Sigmoid colon (tissue), 7 donors: Measurements from ENCODE around the gene MGST3. TPM values are rescaled to one million over a fixed set of nuclear protein-coding genes. Genes with fewer than 3 reads are reported as not detected.

Experiments
- DNase-seq: peaks from one replicate; pipeline ENCODE4 v3.0.0-alpha.2; 2019
- H3K27ac ChIP-seq, 4 donors: fragments of 200-600 bp; sonication (generic); one replicate each; pipeline ENCODE4 v1.5.1; 2016 to 2019; ENCODE audit warnings: mild to moderate bottlenecking in 1 of 4
- H3K27me3 ChIP-seq, 3 donors: fragments of 200-600 bp; sonication (generic); one replicate each; pipeline ENCODE4 v1.5.1; 2019; ENCODE audit warnings: mild to moderate bottlenecking in 1 of 3
- H3K36me3 ChIP-seq, 4 donors: fragments of 200-600 bp; sonication (generic); one replicate each; pipeline ENCODE4 v1.5.1; 2016 to 2019
- H3K4me1 ChIP-seq, 4 donors: fragments of 200-600 bp; sonication (generic); one replicate each; pipeline ENCODE4 v1.5.1; 2017 to 2019
- H3K4me3 ChIP-seq, 4 donors: fragments of 200-600 bp; sonication (generic); one replicate each; pipeline ENCODE4 v1.5.1; 2017 to 2019; ENCODE audit warnings: mild to moderate bottlenecking in 2 of 4, moderate library complexity in 1 of 4
- H3K9me3 ChIP-seq, 4 donors: fragments of 200-600 bp in 3 of 4; sonication (generic) in 3 of 4; one replicate each; pipeline versions ENCODE4 v1.5.1 to v1.6.1; 2013 to 2019
- EP300 ChIP-seq, 4 donors: sonication (generic); formaldehyde crosslinking; IDR thresholded peaks; one replicate each; pipeline ENCODE4 v1.6.1; 2017; ENCODE audit warnings: antibody characterized with exemption in 4 of 4
- POLR2A ChIP-seq, 2 donors: fragments of 450-650 bp; IDR thresholded peaks; one replicate each; pipeline ENCODE4 v1.6.1; 2016; ENCODE audit warnings: antibody characterized with exemption in 2 of 2, mild to moderate bottlenecking in 2 of 2, moderate library complexity in 2 of 2
- POLR2AphosphoS5 ChIP-seq, 4 donors: sonication (generic); formaldehyde crosslinking; IDR thresholded peaks; one replicate each; pipeline ENCODE4 v1.6.1; 2017; ENCODE audit warnings: antibody characterized with exemption in 4 of 4
- WGBS, 2 donors: extraction: QIAGEN DNeasy Blood & Tissue Kit; methylation state at CpG; one replicate each; pipeline ENCODE4 v1.1.7; 2013; 5-methylcytosine and 5-hydroxymethylcytosine counted together
- intact Hi-C: fragments of 100-400 bp; cut with DNase I; formaldehyde crosslinking; loops from one replicate; pipeline ENCODE4 v1.15.1; 2023
- polyA plus RNA-seq, 3 donors: library from polyadenylated mRNA; stranded (reverse); fragments of 200-250 nt; gene quantifications; one replicate each; pipeline ENCODE4 v1.2.3, GENCODE V29; 2013
- total RNA-seq, 4 donors: library from RNA; depleted of rRNA; stranded (reverse); fragments of >200 nt; gene quantifications; one replicate each; pipeline ENCODE4 v1.1.0, GENCODE V29; 2016
- TF ChIP-seq, protein P1 (sequence below), 4 experiments: fragments of 450-650 bp in 3 of 4; fragments of 200-600 bp in 1 of 4; IDR thresholded peaks; one replicate each; pipeline ENCODE4 v1.5.1; 2016 to 2019; ENCODE audit warnings: antibody characterized with exemption in 4 of 4, mild to moderate bottlenecking in 3 of 4, moderate library complexity in 2 of 4
- donor health status: healthy with polysubstance abuse.
- donor health status: Bipolar disorder and iron deficiency.
- donor health status: healthy.

The MGST3 gene
- total and polyA plus RNA-seq, 7 donors: 131 to 359 (median 191) TPM

DNA sequence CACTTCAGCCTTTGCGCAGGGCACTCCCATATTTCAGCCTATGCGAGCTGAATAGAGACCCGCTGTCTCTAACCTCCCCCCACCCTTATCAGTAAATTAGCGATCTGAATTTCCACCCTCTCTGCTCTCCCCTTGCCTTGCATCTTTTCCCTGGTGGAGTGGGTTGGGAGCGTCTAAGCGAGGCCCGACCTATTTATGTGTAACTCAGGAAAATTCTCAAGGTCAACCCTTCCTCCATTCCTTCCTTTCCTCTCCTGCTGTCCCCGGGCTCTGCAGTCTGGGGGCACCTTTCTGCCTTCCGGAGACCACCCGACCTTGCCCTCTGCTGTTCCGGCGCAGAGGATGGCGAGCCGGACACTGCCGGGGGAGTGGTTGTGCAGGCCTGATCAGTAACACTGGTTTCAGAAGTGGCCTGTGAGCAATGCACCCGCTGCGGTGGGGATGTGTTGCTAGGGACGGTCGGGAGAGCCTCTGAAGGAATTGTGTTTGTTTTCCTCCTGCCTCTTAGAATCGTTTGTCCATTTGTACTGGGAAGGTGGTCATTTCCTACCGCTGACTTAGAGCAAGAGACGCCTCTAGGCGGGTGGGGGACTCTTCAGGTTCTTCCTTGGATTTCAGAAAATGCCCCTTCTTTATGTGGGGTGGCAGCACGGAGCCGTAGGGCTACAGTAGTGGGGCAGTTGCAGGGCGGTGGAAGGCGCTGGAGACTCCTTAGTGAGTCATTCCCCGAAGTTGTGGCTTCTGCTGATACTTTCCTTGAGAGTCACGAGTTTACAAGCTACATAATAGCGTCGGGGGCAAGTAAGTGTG, 513 bp downstream of the MGST3 start:
- Histone ChIP-seq H3K36me3 (peaks cover 0 to 6% (median 0%) of the 10 kb centered on the region in 4 donors), H3K4me1 (peaks cover 0 to 48% (median 44%) of the 10 kb centered on the region in 4 donors), H3K27me3 (no peaks in the 10 kb centered on the region), H3K4me3 (peak overlapping the region; percentile 55 to 88 (median 74)), H3K27ac (peak overlapping the region; percentile 81 to 93 (median 90)), H3K9me3 (no peaks in the 10 kb centered on the region)
- 0 to 1% methylated on average over 31 of the region's 31 CpGs for WGBS, 2 donors
- intact Hi-C loops: loop anchor here (1.0 to 2.0 kb wide), 4 partner anchors 33 to 197 kb away; partner anchors contain the start of genes ALDH9A1 and TMCO1
- TF ChIP-seq POLR2A (IDR thresholded peaks at IDR 0.05) (peak in 1 of 2 donors; percentile 16), POLR2AphosphoS5 (IDR thresholded peaks at IDR 0.05) (peak in 3 of 4 donors; percentile 53 to 70 (median 56)), EP300 (IDR thresholded peaks at IDR 0.05) (no peak)
- TF ChIP-seq, protein P1, sequence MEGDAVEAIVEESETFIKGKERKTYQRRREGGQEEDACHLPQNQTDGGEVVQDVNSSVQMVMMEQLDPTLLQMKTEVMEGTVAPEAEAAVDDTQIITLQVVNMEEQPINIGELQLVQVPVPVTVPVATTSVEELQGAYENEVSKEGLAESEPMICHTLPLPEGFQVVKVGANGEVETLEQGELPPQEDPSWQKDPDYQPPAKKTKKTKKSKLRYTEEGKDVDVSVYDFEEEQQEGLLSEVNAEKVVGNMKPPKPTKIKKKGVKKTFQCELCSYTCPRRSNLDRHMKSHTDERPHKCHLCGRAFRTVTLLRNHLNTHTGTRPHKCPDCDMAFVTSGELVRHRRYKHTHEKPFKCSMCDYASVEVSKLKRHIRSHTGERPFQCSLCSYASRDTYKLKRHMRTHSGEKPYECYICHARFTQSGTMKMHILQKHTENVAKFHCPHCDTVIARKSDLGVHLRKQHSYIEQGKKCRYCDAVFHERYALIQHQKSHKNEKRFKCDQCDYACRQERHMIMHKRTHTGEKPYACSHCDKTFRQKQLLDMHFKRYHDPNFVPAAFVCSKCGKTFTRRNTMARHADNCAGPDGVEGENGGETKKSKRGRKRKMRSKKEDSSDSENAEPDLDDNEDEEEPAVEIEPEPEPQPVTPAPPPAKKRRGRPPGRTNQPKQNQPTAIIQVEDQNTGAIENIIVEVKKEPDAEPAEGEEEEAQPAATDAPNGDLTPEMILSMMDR (IDR thresholded peaks at IDR 0.05): no peak
- peak; percentile 82 for DNase-seq

DNA sequence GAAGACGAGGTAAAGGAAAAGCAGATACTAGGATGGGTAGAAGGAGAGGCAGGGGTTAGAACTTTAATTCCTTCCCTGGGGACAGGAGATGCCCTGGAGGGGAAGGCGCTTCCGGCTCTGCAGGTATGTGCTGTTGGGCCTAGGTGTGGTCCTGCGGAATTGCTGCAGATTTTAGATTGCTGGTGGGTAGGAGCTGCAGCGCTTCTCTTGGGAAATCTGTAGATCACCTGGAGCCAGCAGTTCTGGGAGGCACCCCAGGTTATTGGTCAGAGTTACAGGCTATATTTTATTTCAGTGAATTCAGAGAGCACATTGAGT, 1.1 kb downstream of the MGST3 start:
- Histone ChIP-seq H3K27ac (peak overlapping the region; percentile 81 to 93 (median 90)), H3K4me3 (peak overlapping the region; percentile 55 to 88 (median 74)), H3K4me1 (peaks cover 0 to 51% (median 47%) of the 10 kb centered on the region in 4 donors), H3K9me3 (no peaks in the 10 kb centered on the region), H3K36me3 (peaks cover 0 to 6% (median 0%) of the 10 kb centered on the region in 4 donors), H3K27me3 (no peaks in the 10 kb centered on the region)
- intact Hi-C loops: no loop called here
- DNase-seq: no peak
- 9 to 35% methylated on average over 5 of the region's 5 CpGs for WGBS, 2 donors
- TF ChIP-seq, protein P1 (IDR thresholded peaks at IDR 0.05): no peak
- TF ChIP-seq EP300 (IDR thresholded peaks at IDR 0.05) (no peak), POLR2A (IDR thresholded peaks at IDR 0.05) (no peak), POLR2AphosphoS5 (IDR thresholded peaks at IDR 0.05) (no peak)

DNA sequence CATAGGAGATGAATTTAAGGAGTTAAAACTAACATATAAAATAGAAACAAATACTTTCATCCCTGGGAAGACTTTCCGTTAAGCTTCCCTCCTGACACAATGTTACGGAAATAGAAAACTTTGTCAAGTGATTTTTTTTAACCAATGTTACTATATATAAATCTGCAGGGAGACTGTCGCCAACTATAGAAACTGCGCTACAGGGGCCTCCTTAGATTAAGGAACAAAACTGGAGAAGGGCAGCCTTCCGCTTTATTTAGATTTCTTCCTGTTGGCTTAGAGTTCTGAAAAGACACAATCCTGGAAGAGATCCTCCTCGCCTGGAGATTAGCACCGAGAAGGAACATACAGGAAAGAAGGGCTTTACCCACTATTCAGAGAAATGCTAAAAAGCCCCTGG, 1.5 kb downstream of the MGST3 start:
- no peak for DNase-seq
- no peak for TF ChIP-seq EP300 (IDR thresholded peaks at IDR 0.05)
- peak in 1 of 4 donors; percentile 27 for TF ChIP-seq POLR2AphosphoS5 (IDR thresholded peaks at IDR 0.05)
- Histone ChIP-seq H3K4me3 (peak overlapping the region; percentile 55 to 88 (median 74)), H3K9me3 (no peaks in the 10 kb centered on the region), H3K27me3 (no peaks in the 10 kb centered on the region), H3K36me3 (peaks cover 0 to 6% (median 0%) of the 10 kb centered on the region in 4 donors), H3K4me1 (peaks cover 0 to 54% (median 50%) of the 10 kb centered on the region in 4 donors), H3K27ac (peak overlapping the region; percentile 81 to 93 (median 90))
- intact Hi-C loops: no loop called here
- WGBS, 2 donors: 35 to 41% methylated on average over 7 of the region's 7 CpGs

DNA sequence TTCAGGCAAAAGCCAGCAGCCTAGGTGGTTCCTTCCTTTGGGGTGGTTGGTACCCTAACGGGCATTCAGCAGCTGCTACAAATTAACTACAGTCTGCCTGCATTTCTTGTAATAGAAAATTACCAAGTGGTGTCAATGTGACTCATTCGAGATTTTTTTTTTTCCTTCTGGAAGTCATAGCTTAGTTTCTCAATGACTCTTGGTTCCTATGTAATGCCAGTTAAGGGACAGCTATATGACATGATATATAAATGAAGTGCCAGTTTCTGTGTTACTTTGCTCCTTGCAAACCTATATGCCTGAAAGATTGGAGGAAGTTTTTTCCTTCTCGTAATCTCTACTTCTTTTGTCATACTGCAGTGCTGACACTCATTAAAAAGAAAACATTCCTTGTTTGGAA, 2.6 kb downstream of the MGST3 start:
- Histone ChIP-seq H3K9me3 (no peaks in the 10 kb centered on the region), H3K27ac (peak overlapping the region in 1 of 4 donors; percentile 92), H3K4me3 (no peak overlapping the region), H3K27me3 (no peaks in the 10 kb centered on the region), H3K4me1 (peaks cover 0 to 57% (median 55%) of the 10 kb centered on the region in 4 donors), H3K36me3 (peaks cover 0 to 6% (median 0%) of the 10 kb centered on the region in 4 donors)
- DNase-seq: no peak
- intact Hi-C loops: no loop called here
- TF ChIP-seq, protein P1 (IDR thresholded peaks at IDR 0.05): no peak
- TF ChIP-seq EP300 (IDR thresholded peaks at IDR 0.05) (no peak), POLR2AphosphoS5 (IDR thresholded peaks at IDR 0.05) (no peak), POLR2A (IDR thresholded peaks at IDR 0.05) (no peak)
- WGBS, 2 donors: 25 to 64% methylated on average over 3 of the region's 3 CpGs

DNA sequence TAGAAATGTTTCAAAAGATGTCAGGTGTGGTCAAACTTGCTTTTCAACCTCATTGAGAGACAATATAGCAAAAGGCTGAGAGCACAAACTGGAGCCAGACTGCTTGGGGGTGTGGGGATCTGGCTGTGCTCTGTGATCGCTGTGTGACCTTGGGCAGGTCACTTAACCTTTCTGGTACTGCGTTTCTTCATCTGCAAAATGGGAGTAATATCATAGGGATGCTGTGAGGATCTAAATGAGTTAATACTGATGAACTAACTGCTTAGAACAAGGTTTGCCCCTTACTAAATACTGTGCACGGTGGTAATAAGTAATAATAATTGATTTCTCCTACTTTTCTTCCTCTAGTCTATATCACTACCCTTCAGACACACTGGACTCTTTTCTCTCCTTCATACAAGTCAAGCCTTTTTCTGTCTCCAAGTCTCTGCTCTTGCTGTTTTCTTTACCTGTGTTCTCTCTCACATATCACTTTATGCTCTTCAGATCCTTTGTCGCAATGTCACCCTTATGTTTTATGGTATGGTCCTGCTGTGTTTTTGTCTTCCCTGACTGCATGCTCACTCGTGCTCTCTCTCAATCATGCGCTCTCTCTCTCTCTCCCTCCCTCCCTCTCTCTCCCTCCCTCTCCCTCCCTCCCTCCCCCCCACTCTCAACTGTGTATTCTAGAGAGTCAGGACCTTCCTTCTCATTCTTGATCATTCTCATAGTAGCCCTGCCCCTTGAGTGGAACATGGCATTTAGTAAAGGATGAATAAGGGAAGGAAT, 3.3 kb downstream of the MGST3 start:
- Histone ChIP-seq H3K27me3 (no peaks in the 10 kb centered on the region), H3K27ac (no peak overlapping the region), H3K36me3 (peaks cover 0 to 6% (median 0%) of the 10 kb centered on the region in 4 donors), H3K4me3 (no peak overlapping the region), H3K9me3 (no peaks in the 10 kb centered on the region), H3K4me1 (peaks cover 0 to 58% (median 55%) of the 10 kb centered on the region in 4 donors)
- no peak for DNase-seq
- intact Hi-C loops: no loop called here
- TF ChIP-seq EP300 (IDR thresholded peaks at IDR 0.05): no peak
- TF ChIP-seq, protein P1 (IDR thresholded peaks at IDR 0.05): no peak
- TF ChIP-seq POLR2A (IDR thresholded peaks at IDR 0.05): no peak
- no peak for TF ChIP-seq POLR2AphosphoS5 (IDR thresholded peaks at IDR 0.05)
- 79 to 89% methylated on average over 6 of the region's 6 CpGs for WGBS, 2 donors
